Adipocyte (in vitro differentiated cells): ENCODE results near the gene PPFIA3.
"Not testable (repeated sequence)": the region's sequence is repeated elsewhere in the genome, so short reads cannot be mapped to it uniquely, and the experiment has no call there.

Source experiments
- DNase-seq: peaks from one replicate; pipeline ENCODE4 v3.0.0-alpha.2; 2015; ENCODE audit warnings: low read depth
- H3K27me3 ChIP-seq: replicated peaks from 2 replicates; pipeline ENCODE4 v1.7.0; 2013; ENCODE audit warnings: mild to moderate bottlenecking, low read length, moderate library complexity; ENCODE audit not compliant: control insufficient read depth, insufficient read depth
- H3K36me3 ChIP-seq: 2 replicates; pipeline ENCODE4 v1.7.0; 2013; ENCODE audit warnings: low read length, mild to moderate bottlenecking, moderate library complexity; ENCODE audit not compliant: control insufficient read depth, insufficient read depth, severe bottlenecking
- H3K4me1 ChIP-seq: 2 replicates; pipeline ENCODE4 v1.7.0; 2013; ENCODE audit warnings: mild to moderate bottlenecking, low read length, moderate library complexity; ENCODE audit not compliant: control insufficient read depth, insufficient read depth
- H3K4me3 ChIP-seq: 2 replicates; pipeline ENCODE4 v1.7.0; 2013; ENCODE audit warnings: mild to moderate bottlenecking, low read length, moderate library complexity
- H3K9ac ChIP-seq: 2 replicates; pipeline ENCODE4 v1.7.0; 2013; ENCODE audit warnings: mild to moderate bottlenecking, low read length, moderate library complexity
- H3K9me3 ChIP-seq: 2 replicates; pipeline ENCODE4 v1.7.0; 2013; ENCODE audit warnings: mild to moderate bottlenecking, low read length, moderate library complexity; ENCODE audit not compliant: control insufficient read depth

Gene PPFIA3

DNA sequence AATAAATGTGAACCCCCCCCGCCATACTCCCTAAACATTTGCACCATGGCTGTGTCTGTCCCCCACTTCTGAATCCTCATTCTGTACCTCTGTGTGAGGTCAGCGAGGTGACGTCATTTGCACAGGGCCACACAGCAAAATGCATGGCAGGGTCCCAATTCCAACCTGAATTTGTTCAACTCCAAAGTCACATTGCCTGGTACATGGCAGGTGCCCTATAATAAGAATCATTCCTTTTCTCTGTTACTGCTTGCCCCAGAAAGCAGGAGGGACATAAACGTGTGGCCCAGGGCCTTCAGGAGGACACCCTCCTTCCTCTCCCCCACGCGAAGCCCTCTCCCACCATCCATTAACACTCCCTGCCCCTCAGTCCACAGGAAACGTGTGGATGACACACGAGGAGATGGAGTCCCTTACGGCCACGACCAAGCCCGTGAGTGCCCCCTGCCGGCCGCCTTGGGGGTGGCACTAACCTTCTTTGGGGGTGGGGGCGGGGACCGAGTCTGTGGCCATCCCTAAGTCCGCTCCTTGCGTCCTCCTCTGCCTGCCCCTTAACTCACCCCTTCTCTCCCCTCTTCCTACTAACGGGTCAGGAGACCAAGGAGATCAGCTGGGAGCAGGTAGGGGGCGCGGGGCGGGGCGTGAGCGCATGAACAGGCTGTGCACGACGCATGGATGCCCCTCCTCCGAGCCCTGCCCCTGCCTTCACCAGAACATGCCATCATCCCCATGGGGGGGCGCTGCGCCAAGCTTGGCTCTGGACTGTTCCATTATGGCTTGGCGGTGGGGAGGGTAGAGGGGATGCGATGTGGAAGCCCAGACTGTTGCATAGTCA is 26.4 kb downstream of the PPFIA3 start:
- H3K27me3 ChIP-seq, result no peaks in the 10 kb centered on the region
- H3K4me3 ChIP-seq, result peak overlapping the region; percentile 52
- H3K9ac ChIP-seq, result peak overlapping the region; percentile 17
- no peaks in the 10 kb centered on the region for H3K36me3 ChIP-seq
- peak; percentile 82 for DNase-seq
- H3K9me3 ChIP-seq, result no peaks in the 10 kb centered on the region
- peaks cover 22% of the 10 kb centered on the region for H3K4me1 ChIP-seq

GRCh38 chr19:49146408-49146770 is 27.0 kb downstream of the PPFIA3 start:
- Histone ChIP-seq H3K4me1 (peaks cover 26% of the 10 kb centered on the region), H3K4me3 (peak overlapping the region; percentile 52)
- DNase-seq, result peak; percentile 22
- not testable (repeated sequence) for H3K27me3 ChIP-seq, H3K9ac ChIP-seq, H3K36me3 ChIP-seq, H3K9me3 ChIP-seq

DNA sequence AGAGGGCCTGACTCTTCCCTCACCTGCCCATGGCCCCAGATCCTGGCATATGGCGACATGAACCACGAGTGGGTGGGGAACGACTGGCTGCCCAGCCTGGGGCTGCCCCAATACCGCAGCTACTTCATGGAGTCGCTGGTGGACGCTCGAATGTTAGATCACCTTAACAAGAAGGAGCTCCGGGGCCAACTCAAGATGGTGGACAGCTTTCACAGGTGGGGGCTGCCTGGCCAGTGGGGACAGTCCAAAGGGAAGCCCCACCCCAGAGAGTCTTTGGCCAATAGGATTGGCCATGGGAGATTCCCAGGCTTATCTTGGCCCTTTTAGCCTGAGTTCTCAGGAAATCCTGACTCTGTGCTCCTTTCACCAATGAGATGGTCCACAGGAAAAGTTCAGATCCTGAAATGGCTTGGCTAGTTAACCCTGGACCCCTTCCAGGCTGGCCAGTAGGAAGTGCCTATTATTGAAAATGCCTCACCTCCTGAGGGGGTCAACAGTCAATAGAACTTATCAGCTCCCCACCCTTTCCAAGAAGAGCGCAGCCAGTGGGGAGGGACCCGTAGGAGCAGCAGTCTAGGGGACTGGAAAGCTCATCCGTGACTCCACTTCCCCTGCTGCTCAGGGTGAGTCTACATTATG is 28.8 kb downstream of the PPFIA3 start:
- H3K9ac ChIP-seq, result no peak overlapping the region
- H3K4me3 ChIP-seq, result no peak overlapping the region
- peaks cover 27% of the 10 kb centered on the region for H3K4me1 ChIP-seq
- no peaks in the 10 kb centered on the region for H3K9me3 ChIP-seq
- no peak for DNase-seq
- H3K36me3 ChIP-seq, result no peaks in the 10 kb centered on the region
- H3K27me3 ChIP-seq, result no peaks in the 10 kb centered on the region

DNA sequence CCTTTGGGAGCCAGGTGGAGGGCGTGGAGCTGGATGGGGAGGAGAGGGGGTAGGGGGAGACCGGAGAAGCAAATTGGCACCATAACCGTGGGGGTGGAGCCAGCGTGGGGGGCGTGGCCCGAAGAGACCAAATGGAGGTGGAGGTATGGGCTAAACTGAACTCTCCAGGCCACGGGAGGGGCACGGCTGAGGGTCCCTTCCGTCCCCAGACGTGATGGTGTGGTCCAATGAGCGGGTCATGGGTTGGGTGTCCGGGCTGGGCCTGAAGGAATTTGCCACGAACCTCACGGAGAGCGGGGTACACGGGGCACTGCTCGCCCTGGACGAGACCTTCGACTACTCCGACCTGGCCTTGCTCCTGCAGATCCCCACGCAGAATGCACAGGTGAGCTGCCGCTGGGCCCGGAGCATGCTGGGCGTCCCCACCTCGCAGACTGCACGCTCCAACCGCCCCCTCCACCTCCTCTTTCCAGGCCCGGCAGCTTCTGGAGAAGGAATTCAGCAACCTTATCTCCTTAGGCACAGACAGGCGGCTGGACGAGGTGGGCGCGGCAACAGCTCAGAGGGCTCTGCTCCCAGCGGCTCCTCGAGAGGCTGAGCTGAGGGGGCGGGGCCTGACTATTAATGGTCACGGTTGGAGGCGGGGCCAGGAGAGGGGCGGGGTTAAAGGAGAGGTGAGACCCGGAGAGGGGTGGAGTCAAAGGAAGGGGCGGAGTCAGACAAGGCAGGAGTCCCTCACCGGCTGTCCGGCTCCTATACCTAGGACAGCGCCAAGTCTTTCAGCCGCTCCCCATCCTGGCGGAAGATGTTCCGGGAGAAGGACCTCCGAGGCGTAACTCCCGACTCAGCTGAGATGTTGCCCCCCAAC is 29.7 kb downstream of the PPFIA3 start:
- H3K27me3 ChIP-seq, result no peaks in the 10 kb centered on the region
- DNase-seq, result peak; percentile 98
- no peaks in the 10 kb centered on the region for H3K36me3 ChIP-seq
- H3K4me1 ChIP-seq, result peaks cover 27% of the 10 kb centered on the region
- peak overlapping the region; percentile 98 for H3K4me3 ChIP-seq
- no peaks in the 10 kb centered on the region for H3K9me3 ChIP-seq
- peak overlapping the region; percentile 92 for H3K9ac ChIP-seq

DNA sequence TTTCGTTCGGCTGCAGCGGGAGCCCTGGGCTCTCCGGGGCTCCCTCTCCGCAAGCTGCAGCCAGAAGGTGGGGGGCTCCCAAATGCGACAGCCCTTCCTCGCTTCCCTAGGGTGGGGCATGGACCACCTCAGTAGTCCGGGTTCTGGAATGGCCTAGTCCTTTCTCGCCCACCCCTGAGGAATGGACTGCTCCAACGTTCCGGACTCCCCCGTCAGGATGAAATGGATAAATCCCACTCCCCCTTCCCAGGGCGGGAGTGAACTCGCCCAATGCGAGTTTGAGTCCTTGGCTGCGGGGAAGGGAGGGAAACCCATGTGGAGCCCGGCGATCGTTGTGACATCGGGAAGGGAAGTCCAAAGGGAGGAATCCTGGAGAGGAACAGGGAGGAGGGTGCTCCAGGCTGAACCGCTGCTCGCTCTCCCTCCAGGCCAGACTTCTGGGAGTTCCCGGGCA is 30.3 kb downstream of the PPFIA3 start:
- peaks cover 27% of the 10 kb centered on the region for H3K4me1 ChIP-seq
- peak; percentile 91 for DNase-seq
- H3K36me3 ChIP-seq, result no peaks in the 10 kb centered on the region
- H3K9ac ChIP-seq, result peak overlapping the region; percentile 92
- no peaks in the 10 kb centered on the region for H3K9me3 ChIP-seq
- H3K27me3 ChIP-seq, result no peaks in the 10 kb centered on the region
- H3K4me3 ChIP-seq, result peak overlapping the region; percentile 98

- H3K27me3 ChIP-seq, result no peaks in the 10 kb centered on the region
- H3K36me3 ChIP-seq, result no peaks in the 10 kb centered on the region
- peaks cover 27% of the 10 kb centered on the region for H3K4me1 ChIP-seq
- DNase-seq, result peak; percentile 92
- H3K9ac ChIP-seq, result peak overlapping the region; percentile 92
- no peaks in the 10 kb centered on the region for H3K9me3 ChIP-seq
- peak overlapping the region; percentile 98 for H3K4me3 ChIP-seq
Measured at GRCh38 chr19:49150106-49150943, 31.0 kb downstream of the PPFIA3 start.

DNA sequence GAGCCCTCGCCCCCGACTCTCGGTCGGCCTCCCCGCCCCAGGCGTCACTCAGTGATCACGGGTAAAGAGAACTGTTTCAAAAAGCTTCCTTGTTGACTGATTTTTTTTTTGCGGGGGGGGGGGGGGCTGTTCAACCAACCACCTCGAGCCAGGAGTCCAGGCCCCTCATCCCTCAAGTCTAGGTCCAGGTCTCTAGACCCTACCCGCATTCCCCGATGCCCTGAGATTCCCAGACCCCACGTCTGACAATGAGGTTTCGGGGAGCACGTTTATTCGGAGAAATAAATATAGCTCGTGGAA is 31.6 kb downstream of the PPFIA3 start:
- Histone ChIP-seq H3K27me3 (no peaks in the 10 kb centered on the region), H3K36me3 (no peaks in the 10 kb centered on the region), H3K9ac (peak overlapping the region; percentile 92), H3K9me3 (no peaks in the 10 kb centered on the region), H3K4me3 (peak overlapping the region; percentile 98), H3K4me1 (peaks cover 22% of the 10 kb centered on the region)
- DNase-seq, result no peak

DNA sequence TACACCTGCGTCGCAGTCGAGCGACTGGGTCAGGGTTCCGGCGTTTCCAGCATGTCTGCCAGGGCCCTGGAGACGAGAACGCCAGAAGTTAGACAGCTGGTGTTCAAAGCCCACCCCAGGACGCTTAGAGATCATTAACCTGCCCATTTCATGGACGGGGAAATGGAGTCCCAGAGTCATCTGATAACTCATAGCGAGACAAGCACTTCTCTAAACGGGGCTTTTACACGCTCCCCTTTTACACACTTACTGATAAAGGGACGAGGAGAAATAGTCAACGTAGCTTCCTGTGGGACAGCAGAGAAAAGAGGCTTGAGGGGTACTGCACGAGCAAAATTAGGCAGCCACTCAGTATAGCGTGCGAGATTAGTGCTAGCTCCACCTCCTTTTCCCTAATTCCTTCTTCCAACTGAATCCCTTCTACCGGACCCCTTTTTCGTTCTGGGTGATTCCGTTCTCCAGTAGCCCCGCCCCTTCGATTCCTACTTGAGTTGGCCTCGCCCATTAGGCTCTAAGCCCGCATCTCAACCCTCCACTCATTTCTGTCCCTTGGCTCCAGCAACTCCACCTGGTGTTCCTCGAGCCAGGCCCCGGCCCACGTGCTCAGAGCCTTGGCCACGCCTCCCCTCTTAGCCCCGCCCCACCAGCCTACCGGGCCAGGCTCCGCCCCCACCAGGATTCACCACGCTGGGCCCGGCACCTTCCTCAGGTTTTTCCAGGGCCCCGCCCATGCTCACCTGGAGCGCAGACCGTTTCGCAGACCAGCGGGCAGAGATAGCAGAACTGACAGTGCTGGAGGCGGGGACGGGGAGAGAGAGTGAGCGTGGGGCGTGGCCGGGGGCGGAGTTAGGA is 32.1 kb downstream of the PPFIA3 start:
- Histone ChIP-seq H3K9me3 (no peaks in the 10 kb centered on the region), H3K4me1 (peaks cover 17% of the 10 kb centered on the region), H3K27me3 (peaks cover 4% of the 10 kb centered on the region), H3K36me3 (no peaks in the 10 kb centered on the region), H3K9ac (peak overlapping the region; percentile 92), H3K4me3 (peak overlapping the region; percentile 11)
- DNase-seq, result peak; percentile 70

GRCh38 chr19:49152119-49152550 is 32.8 kb downstream of the PPFIA3 start:
- DNase-seq, result no peak
- peaks cover 18% of the 10 kb centered on the region for H3K4me1 ChIP-seq
- no peaks in the 10 kb centered on the region for H3K9me3 ChIP-seq
- no peak overlapping the region for H3K4me3 ChIP-seq
- no peak overlapping the region for H3K9ac ChIP-seq
- H3K27me3 ChIP-seq, result peaks cover 4% of the 10 kb centered on the region
- H3K36me3 ChIP-seq, result no peaks in the 10 kb centered on the region

DNA sequence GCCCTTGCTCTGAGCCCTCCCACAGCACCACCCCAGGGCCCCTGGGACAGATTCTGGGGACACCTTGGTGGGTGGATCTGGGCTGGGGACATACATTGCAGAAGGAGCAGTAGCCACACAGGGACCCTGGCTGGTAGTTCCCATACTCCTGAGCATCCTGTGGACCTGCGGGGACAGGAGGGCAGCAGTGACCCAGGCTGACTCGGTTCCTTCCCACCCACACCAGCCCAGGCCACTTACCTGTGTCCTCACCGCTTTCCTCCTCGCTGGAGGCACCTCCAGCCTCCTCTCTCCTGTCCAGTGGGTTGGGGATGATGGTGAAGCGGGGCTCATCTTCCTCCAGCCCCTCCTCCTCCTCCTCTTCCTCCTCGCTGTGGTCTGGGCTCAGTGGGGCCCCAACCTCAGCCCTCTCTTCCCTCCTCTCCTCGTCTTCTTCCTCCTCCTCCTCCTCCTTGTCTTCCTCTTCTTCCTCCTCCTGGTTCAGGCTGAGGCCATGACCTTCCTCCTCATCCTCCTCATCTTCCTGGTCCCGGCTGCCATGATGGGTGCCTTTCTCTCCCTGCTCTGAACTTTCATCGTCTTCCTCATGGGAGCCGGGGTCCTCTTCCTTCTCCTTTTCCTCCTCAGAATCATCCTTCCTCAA is 33.9 kb downstream of the PPFIA3 start:
- Histone ChIP-seq H3K9ac (no peak overlapping the region), H3K27me3 (peaks cover 4% of the 10 kb centered on the region), H3K4me1 (peaks cover 22% of the 10 kb centered on the region), H3K36me3 (no peaks in the 10 kb centered on the region), H3K9me3 (no peaks in the 10 kb centered on the region), H3K4me3 (no peak overlapping the region)
- DNase-seq, result no peak
